ENCODE measurements around the gene IL23A. TPM values are rescaled to one million over a fixed set of nuclear protein-coding genes. Genes with fewer than 3 reads are reported as not detected.

Gene IL23A
- total RNA-seq, 1 experiment from 2014 or later = 2.0 TPM

- Histone ChIP-seq H4K8ac (replicated peaks; ENCODE audit: insufficient read length, low read depth, low read length) (peak within 1 kb of the TSS; percentile 28), H3K18ac (ENCODE audit: insufficient read length, low read depth, low read length) (peak within 1 kb of the TSS; percentile 58), H3K23me2 (ENCODE audit: insufficient read length, low read depth, low read length, poor library complexity, severe bottlenecking) (peaks cover 9% of the 10 kb centered on the region), H2BK15ac (ENCODE audit: low read depth, low read length) (no peak within 1 kb of the TSS), H2BK12ac (ENCODE audit: insufficient read length, low read depth, low read length) (peak within 1 kb of the TSS; percentile 18), H3K9ac (ENCODE audit: extremely low read depth, insufficient read length, low read length) (peak within 1 kb of the TSS; percentile 81), H2BK20ac (ENCODE audit: low read depth, low read length, poor library complexity, severe bottlenecking) (no peak within 1 kb of the TSS), H3K79me1 (ENCODE audit: insufficient read depth, low read depth, low read length, poor library complexity, severe bottlenecking) (no peaks in the 10 kb centered on the region), H2BK120ac (ENCODE audit: low read depth, low read length, poor library complexity, severe bottlenecking) (peak within 1 kb of the TSS; percentile 78), H3K9me3 (ENCODE audit: control insufficient read depth, low read depth, low read length) (no peaks in the 10 kb centered on the region), H3K56ac (ENCODE audit: insufficient read length, low read depth, low read length) (no peak within 1 kb of the TSS), H3K4me1 (ENCODE audit: insufficient read depth, low read length) (peaks cover 15% of the 10 kb centered on the region), H3K23ac (ENCODE audit: insufficient read length, low read depth, low read length) (no peak within 1 kb of the TSS), H2AFZ (ENCODE audit: low read length) (peak within 1 kb of the TSS; percentile 45), H4K20me1 (ENCODE audit: control insufficient read depth, insufficient read depth, insufficient read length) (no peaks in the 10 kb centered on the region), H4K91ac (ENCODE audit: insufficient read length, low read depth, low read length) (no peak within 1 kb of the TSS), H3K27me3 (ENCODE audit: insufficient read depth, low read length) (no peaks in the 10 kb centered on the region), H2AK5ac (ENCODE audit: insufficient read length, low read length) (no peak within 1 kb of the TSS), H3K79me2 (ENCODE audit: insufficient read depth, low read length) (no peaks in the 10 kb centered on the region), H3K14ac (ENCODE audit: insufficient read depth, low read length) (peak within 1 kb of the TSS; percentile 7; the same call in 1 of the 2 replicates), H3K4me2 (ENCODE audit: insufficient read depth, insufficient read length, low read length) (peak within 1 kb of the TSS; percentile 68), H4K5ac (ENCODE audit: insufficient read length, low read depth, low read length) (peak within 1 kb of the TSS; percentile 66), H3K27ac (ENCODE audit: insufficient read length, low read depth, low read length) (peak within 1 kb of the TSS; percentile 81), H3K4ac (ENCODE audit: low read depth, low read length) (no peak within 1 kb of the TSS; the same call in 1 of the 2 replicates), H2BK5ac (ENCODE audit: insufficient read length, low read length) (peak within 1 kb of the TSS; percentile 23), H3T11ph (ENCODE audit: low read length) (no peak within 1 kb of the TSS)
- Mint-ChIP-seq H3K27ac (peak within 1 kb of the TSS; percentile 99), H3K36me3 (ENCODE audit: insufficient read depth in 1 of 3, low read depth in 3 of 3) (peaks cover 0 to 4% (median 3%) of the 10 kb centered on the region in 3 experiments; a peak in 2 of 7 replicates), H3K4me3 (peak within 1 kb of the TSS; percentile 82 to 91), H3K9me3 (no peaks in the 10 kb centered on the region), H3K4me1 (peaks cover 35 to 36% of the 10 kb centered on the region in 2 experiments), H3K27me3 (ENCODE audit: low read depth) (peaks cover 1% of the 10 kb centered on the region)
- DNase-seq = peak; percentile 98
- TF ChIP-seq CTCF (conservative IDR thresholded peaks at IDR 0.05) = peak; percentile 81
- no CpG with 5 or more reads among the region's 45 CpGs for WGBS (ENCODE audit: extremely low coverage, insufficient read length, low lambda C conversion rate)
These were observed 4.8 kb upstream of the IL23A start, which contains the start of gene PAN2 for GRCh38 chr12:56333679-56334489. Gene PAN2, minus strand, starts transcription at chr12:56334000. Its CDS starts 906 bp downstream, at chr12:56333094.
